ENCODE measurements around the gene SPTLC2. TPM values are rescaled to one million over a fixed set of nuclear protein-coding genes. Genes with fewer than 3 reads are reported as not detected.
"Not testable (repeated sequence)": the region's sequence is repeated elsewhere in the genome, so short reads cannot be mapped to it uniquely, and the experiment has no call there.

SPTLC2 gene
- total and polyA plus RNA-seq, 3 experiments from 2014 or later: 15.6 to 27.5 (median 24.1) TPM

- Mint-ChIP-seq H3K9me3 (no peaks in the 10 kb centered on the region), H3K27ac (no peak overlapping the region), H3K36me3 (no peaks in the 10 kb centered on the region), H3K4me3 (peak overlapping the region in 1 of 7 donors; percentile 1), H3K4me1 (peaks cover 12 to 16% (median 15%) of the 10 kb centered on the region in 3 donors), H3K27me3 (peaks cover 0 to 1% of the 10 kb centered on the region in 2 donors)
- H3K27me3 ChIP-seq (ENCODE audit: insufficient read depth, low read length, poor library complexity, severe bottlenecking): no peaks in the 10 kb centered on the region
- H3K4me1 ChIP-seq (ENCODE audit: insufficient read depth, low read length): peaks cover 10% of the 10 kb centered on the region
- POLR2A ChIA-PET: no interaction called here
- CTCF ChIA-PET: no interaction called here
- H3K4me3 ChIP-seq (ENCODE audit: low read length): no peak overlapping the region
- no peak for DNase-seq
- H3K9me3 ChIP-seq (ENCODE audit: low read length): no peaks in the 10 kb centered on the region
- no peaks in the 10 kb centered on the region for H3K36me3 ChIP-seq (ENCODE audit: insufficient read depth, low read length)
- no peak overlapping the region for H3K27ac ChIP-seq (ENCODE audit: low read depth, low read length)
Observed at GRCh38 chr14:77638771-77639171, 22.3 kb upstream of the SPTLC2 start.

- POLR2A ChIA-PET; H3K27me3 Mint-ChIP-seq; H3K36me3 ChIP-seq (ENCODE audit: insufficient read depth, low read length); H3K27ac ChIP-seq (ENCODE audit: low read depth, low read length); H3K9me3 Mint-ChIP-seq; H3K4me1 ChIP-seq (ENCODE audit: insufficient read depth, low read length); H3K4me3 ChIP-seq (ENCODE audit: low read length); H3K36me3 Mint-ChIP-seq; H3K27ac Mint-ChIP-seq; H3K27me3 ChIP-seq (ENCODE audit: insufficient read depth, low read length, poor library complexity, severe bottlenecking); H3K9me3 ChIP-seq (ENCODE audit: low read length); H3K4me1 Mint-ChIP-seq; H3K4me3 Mint-ChIP-seq; DNase-seq; CTCF ChIA-PET: not testable (repeated sequence)
Observed at GRCh38 chr14:77635869-77636268, 19.4 kb upstream of the SPTLC2 start.

- H3K4me1 Mint-ChIP-seq; H3K27me3 ChIP-seq (ENCODE audit: insufficient read depth, low read length, poor library complexity, severe bottlenecking); H3K27ac Mint-ChIP-seq; H3K4me3 Mint-ChIP-seq; H3K36me3 Mint-ChIP-seq; CTCF ChIA-PET; POLR2A ChIA-PET; DNase-seq; H3K9me3 ChIP-seq (ENCODE audit: low read length); H3K9me3 Mint-ChIP-seq; H3K4me3 ChIP-seq (ENCODE audit: low read length); H3K4me1 ChIP-seq (ENCODE audit: insufficient read depth, low read length); H3K27me3 Mint-ChIP-seq; H3K27ac ChIP-seq (ENCODE audit: low read depth, low read length); H3K36me3 ChIP-seq (ENCODE audit: insufficient read depth, low read length): not testable (repeated sequence)
Observed at GRCh38 chr14:77635466-77635865, 19.0 kb upstream of the SPTLC2 start.

GRCh38 chr14:77630111-77630510 is 13.7 kb upstream of the SPTLC2 start:
- Histone ChIP-seq H3K27me3 (ENCODE audit: insufficient read depth, low read length, poor library complexity, severe bottlenecking) (no peaks in the 10 kb centered on the region), H3K9me3 (ENCODE audit: low read length) (no peaks in the 10 kb centered on the region), H3K4me1 (ENCODE audit: insufficient read depth, low read length) (no peaks in the 10 kb centered on the region), H3K4me3 (ENCODE audit: low read length) (no peak overlapping the region), H3K36me3 (ENCODE audit: insufficient read depth, low read length) (no peaks in the 10 kb centered on the region), H3K27ac (ENCODE audit: low read depth, low read length) (no peak overlapping the region)
- no peaks in the 10 kb centered on the region for H3K4me1 Mint-ChIP-seq
- ChIA-PET CTCF (no interaction called here), POLR2A (no interaction called here)
- peaks cover 0 to 7% (median 6%) of the 10 kb centered on the region in 5 donors for H3K9me3 Mint-ChIP-seq
- peaks cover 0 to 6% (median 0%) of the 10 kb centered on the region in 3 donors for H3K36me3 Mint-ChIP-seq
- peaks cover 5 to 12% of the 10 kb centered on the region in 2 donors for H3K27me3 Mint-ChIP-seq
- H3K4me3 Mint-ChIP-seq: no peak overlapping the region
- H3K27ac Mint-ChIP-seq: peak overlapping the region in 1 of 8 donors; percentile 24
- DNase-seq: no peak

GRCh38 chr14:77625360-77625759 is 8.9 kb upstream of the SPTLC2 start:
- H3K9me3 Mint-ChIP-seq: peaks cover 0 to 7% (median 4%) of the 10 kb centered on the region in 5 donors
- H3K4me1 ChIP-seq (ENCODE audit: insufficient read depth, low read length): no peaks in the 10 kb centered on the region
- no peak overlapping the region for H3K4me3 ChIP-seq (ENCODE audit: low read length)
- no peaks in the 10 kb centered on the region for H3K27me3 ChIP-seq (ENCODE audit: insufficient read depth, low read length, poor library complexity, severe bottlenecking)
- no peaks in the 10 kb centered on the region for H3K4me1 Mint-ChIP-seq
- H3K36me3 ChIP-seq (ENCODE audit: insufficient read depth, low read length): no peaks in the 10 kb centered on the region
- ChIA-PET POLR2A (no interaction called here), CTCF (no interaction called here)
- no peak overlapping the region for H3K27ac ChIP-seq (ENCODE audit: low read depth, low read length)
- peaks cover 5 to 12% of the 10 kb centered on the region in 2 donors for H3K27me3 Mint-ChIP-seq
- no peak overlapping the region for H3K27ac Mint-ChIP-seq
- no peaks in the 10 kb centered on the region for H3K9me3 ChIP-seq (ENCODE audit: low read length)
- DNase-seq: peak in 1 of 5 donors; percentile 21
- peaks cover 0 to 6% (median 0%) of the 10 kb centered on the region in 3 donors for H3K36me3 Mint-ChIP-seq
- H3K4me3 Mint-ChIP-seq: no peak overlapping the region

- POLR2A ChIA-PET: no interaction called here
- no peaks in the 10 kb centered on the region for H3K9me3 ChIP-seq (ENCODE audit: low read length)
- peaks cover under 1 to 4% of the 10 kb centered on the region in 2 donors for H3K27me3 Mint-ChIP-seq
- CTCF ChIA-PET: no interaction called here
- peak overlapping the region in 1 of 8 donors; percentile 46 for H3K27ac Mint-ChIP-seq
- H3K9me3 Mint-ChIP-seq: no peaks in the 10 kb centered on the region
- H3K4me3 ChIP-seq (ENCODE audit: low read length): no peak overlapping the region
- no peaks in the 10 kb centered on the region for H3K4me1 ChIP-seq (ENCODE audit: insufficient read depth, low read length)
- H3K4me1 Mint-ChIP-seq: no peaks in the 10 kb centered on the region
- H3K27ac ChIP-seq (ENCODE audit: low read depth, low read length): no peak overlapping the region
- no peak overlapping the region for H3K4me3 Mint-ChIP-seq
- H3K36me3 Mint-ChIP-seq: no peaks in the 10 kb centered on the region
- DNase-seq: no peak
- no peaks in the 10 kb centered on the region for H3K27me3 ChIP-seq (ENCODE audit: insufficient read depth, low read length, poor library complexity, severe bottlenecking)
- no peaks in the 10 kb centered on the region for H3K36me3 ChIP-seq (ENCODE audit: insufficient read depth, low read length)
Observed at GRCh38 chr14:77623201-77623600, 6.8 kb upstream of the SPTLC2 start.

GRCh38 chr14:77622366-77622961 is 6.0 kb upstream of the SPTLC2 start:
- no peaks in the 10 kb centered on the region for H3K36me3 ChIP-seq (ENCODE audit: insufficient read depth, low read length)
- H3K9me3 ChIP-seq (ENCODE audit: low read length): no peaks in the 10 kb centered on the region
- POLR2A ChIA-PET: no interaction called here
- H3K4me1 ChIP-seq (ENCODE audit: insufficient read depth, low read length): no peaks in the 10 kb centered on the region
- Mint-ChIP-seq H3K9me3 (no peaks in the 10 kb centered on the region), H3K4me3 (no peak overlapping the region), H3K4me1 (peaks cover 0 to 2% (median 1%) of the 10 kb centered on the region in 3 donors), H3K27ac (peak overlapping the region in 1 of 8 donors; percentile 70), H3K36me3 (no peaks in the 10 kb centered on the region), H3K27me3 (peaks cover 0 to 3% of the 10 kb centered on the region in 2 donors)
- no peak overlapping the region for H3K4me3 ChIP-seq (ENCODE audit: low read length)
- CTCF ChIA-PET: no interaction called here
- H3K27me3 ChIP-seq (ENCODE audit: insufficient read depth, low read length, poor library complexity, severe bottlenecking): no peaks in the 10 kb centered on the region
- no peak overlapping the region for H3K27ac ChIP-seq (ENCODE audit: low read depth, low read length)
- no peak for DNase-seq

- no peak overlapping the region for H3K4me3 Mint-ChIP-seq
- no peak overlapping the region for H3K4me3 ChIP-seq (ENCODE audit: low read length)
- H3K4me1 ChIP-seq (ENCODE audit: insufficient read depth, low read length): peaks cover under 1% of the 10 kb centered on the region
- H3K4me1 Mint-ChIP-seq: peaks cover 8 to 15% (median 9%) of the 10 kb centered on the region in 3 donors
- ChIA-PET CTCF (interaction anchor here (0.7 kb wide), 1 partner anchor 68 kb away, joined by 3 read pairs; no protein-coding TSS in a partner anchor), POLR2A (no interaction called here)
- no peak for DNase-seq
- H3K27me3 ChIP-seq (ENCODE audit: insufficient read depth, low read length, poor library complexity, severe bottlenecking): no peaks in the 10 kb centered on the region
- H3K27me3 Mint-ChIP-seq: no peaks in the 10 kb centered on the region
- no peaks in the 10 kb centered on the region for H3K9me3 Mint-ChIP-seq
- no peak overlapping the region for H3K27ac Mint-ChIP-seq
- no peaks in the 10 kb centered on the region for H3K36me3 ChIP-seq (ENCODE audit: insufficient read depth, low read length)
- peaks cover 0 to 9% (median 0%) of the 10 kb centered on the region in 3 donors for H3K36me3 Mint-ChIP-seq
- no peak overlapping the region for H3K27ac ChIP-seq (ENCODE audit: low read depth, low read length)
- H3K9me3 ChIP-seq (ENCODE audit: low read length): no peaks in the 10 kb centered on the region
Observed at GRCh38 chr14:77620222-77620870, 3.9 kb upstream of the SPTLC2 start.

Measured in CD8-positive, alpha-beta memory T cell (primary cell).